ENCODE results near the gene AP3B1. TPM values are rescaled to one million over a fixed set of nuclear protein-coding genes. Genes with fewer than 3 reads are reported as not detected.

The AP3B1 gene
- total RNA-seq, 1 experiment from 2014 or later: 39.7 TPM

DNA sequence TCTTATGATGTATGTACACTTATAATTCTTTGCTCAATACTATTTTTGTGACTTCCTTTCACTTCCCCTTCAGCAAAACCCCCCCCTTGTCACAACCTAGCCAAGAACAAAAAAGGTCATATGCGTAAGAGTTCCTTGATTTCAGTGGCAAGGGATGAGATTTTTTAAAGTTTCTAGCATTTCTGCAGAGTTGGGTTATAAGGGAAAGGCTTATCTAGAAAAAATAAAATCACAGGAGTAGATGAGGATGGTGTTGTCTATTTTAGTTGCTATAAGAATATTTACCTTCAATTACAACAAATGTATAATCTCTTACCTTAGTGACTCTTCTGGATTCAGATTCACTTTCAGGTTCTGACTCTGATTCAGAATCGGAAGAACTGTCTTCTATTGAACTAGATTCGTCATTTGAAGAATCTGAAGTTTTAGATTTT lies 184.6 kb downstream of the AP3B1 start:
- Mint-ChIP-seq H3K4me1 (ENCODE audit: insufficient read depth, unreplicated experiment) (no peaks in the 10 kb centered on the region), H3K4me3 (ENCODE audit: unreplicated experiment) (no peak overlapping the region), H3K27me3 (ENCODE audit: insufficient read depth, unreplicated experiment) (no peaks in the 10 kb centered on the region), H3K9me3 (ENCODE audit: unreplicated experiment) (no peaks in the 10 kb centered on the region), H3K36me3 (ENCODE audit: insufficient read depth, unreplicated experiment) (peaks cover 22% of the 10 kb centered on the region), H3K27ac (ENCODE audit: low read depth, unreplicated experiment) (no peak overlapping the region)
- CTCF ChIA-PET: no interaction called here
- no peak for DNase-seq (ENCODE audit: unreplicated experiment)
- TF ChIP-seq, protein P1, sequence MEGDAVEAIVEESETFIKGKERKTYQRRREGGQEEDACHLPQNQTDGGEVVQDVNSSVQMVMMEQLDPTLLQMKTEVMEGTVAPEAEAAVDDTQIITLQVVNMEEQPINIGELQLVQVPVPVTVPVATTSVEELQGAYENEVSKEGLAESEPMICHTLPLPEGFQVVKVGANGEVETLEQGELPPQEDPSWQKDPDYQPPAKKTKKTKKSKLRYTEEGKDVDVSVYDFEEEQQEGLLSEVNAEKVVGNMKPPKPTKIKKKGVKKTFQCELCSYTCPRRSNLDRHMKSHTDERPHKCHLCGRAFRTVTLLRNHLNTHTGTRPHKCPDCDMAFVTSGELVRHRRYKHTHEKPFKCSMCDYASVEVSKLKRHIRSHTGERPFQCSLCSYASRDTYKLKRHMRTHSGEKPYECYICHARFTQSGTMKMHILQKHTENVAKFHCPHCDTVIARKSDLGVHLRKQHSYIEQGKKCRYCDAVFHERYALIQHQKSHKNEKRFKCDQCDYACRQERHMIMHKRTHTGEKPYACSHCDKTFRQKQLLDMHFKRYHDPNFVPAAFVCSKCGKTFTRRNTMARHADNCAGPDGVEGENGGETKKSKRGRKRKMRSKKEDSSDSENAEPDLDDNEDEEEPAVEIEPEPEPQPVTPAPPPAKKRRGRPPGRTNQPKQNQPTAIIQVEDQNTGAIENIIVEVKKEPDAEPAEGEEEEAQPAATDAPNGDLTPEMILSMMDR (IDR thresholded peaks at IDR 0.05; ENCODE audit: unreplicated experiment): no peak
- POLR2A ChIA-PET: no interaction called here
- no TSS peak for BruUV-seq (replicated peaks)
- intact Hi-C loops (cut with micrococcal nuclease): no loop called here

DNA sequence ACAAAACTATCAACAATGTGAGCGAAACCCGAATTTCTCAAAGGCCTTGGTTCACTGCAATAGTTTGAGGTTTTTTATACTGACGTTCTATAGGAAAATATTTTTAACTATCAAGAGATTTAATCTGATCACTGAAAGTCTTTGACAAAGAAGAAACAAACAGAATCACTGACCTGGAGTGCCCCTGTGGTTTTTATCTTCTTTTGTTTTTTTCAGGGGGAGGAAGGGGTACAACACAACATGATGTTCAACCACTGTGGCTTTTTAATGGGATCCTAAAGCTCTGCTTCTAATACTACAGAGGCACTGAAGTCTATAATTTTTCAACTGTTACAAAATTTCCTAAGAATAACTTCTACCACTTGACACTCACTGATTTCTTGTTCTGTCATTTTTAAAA lies 185.9 kb downstream of the AP3B1 start:
- H3K27me3 Mint-ChIP-seq (ENCODE audit: insufficient read depth, unreplicated experiment): no peaks in the 10 kb centered on the region
- H3K36me3 Mint-ChIP-seq (ENCODE audit: insufficient read depth, unreplicated experiment): peaks cover 9% of the 10 kb centered on the region
- H3K4me1 Mint-ChIP-seq (ENCODE audit: insufficient read depth, unreplicated experiment): no peaks in the 10 kb centered on the region
- ChIA-PET POLR2A (no interaction called here), CTCF (interaction anchor here (0.6 kb wide), 1 partner anchor 388 kb away, joined by 3 read pairs; no protein-coding TSS in a partner anchor)
- H3K27ac Mint-ChIP-seq (ENCODE audit: low read depth, unreplicated experiment): no peak overlapping the region
- no peaks in the 10 kb centered on the region for H3K9me3 Mint-ChIP-seq (ENCODE audit: unreplicated experiment)
- DNase-seq (ENCODE audit: unreplicated experiment): no peak
- TF ChIP-seq, protein P1 (IDR thresholded peaks at IDR 0.05; ENCODE audit: unreplicated experiment): no peak
- H3K4me3 Mint-ChIP-seq (ENCODE audit: unreplicated experiment): no peak overlapping the region
- no TSS peak for BruUV-seq (replicated peaks)
- intact Hi-C loops (cut with micrococcal nuclease): no loop called here

DNA sequence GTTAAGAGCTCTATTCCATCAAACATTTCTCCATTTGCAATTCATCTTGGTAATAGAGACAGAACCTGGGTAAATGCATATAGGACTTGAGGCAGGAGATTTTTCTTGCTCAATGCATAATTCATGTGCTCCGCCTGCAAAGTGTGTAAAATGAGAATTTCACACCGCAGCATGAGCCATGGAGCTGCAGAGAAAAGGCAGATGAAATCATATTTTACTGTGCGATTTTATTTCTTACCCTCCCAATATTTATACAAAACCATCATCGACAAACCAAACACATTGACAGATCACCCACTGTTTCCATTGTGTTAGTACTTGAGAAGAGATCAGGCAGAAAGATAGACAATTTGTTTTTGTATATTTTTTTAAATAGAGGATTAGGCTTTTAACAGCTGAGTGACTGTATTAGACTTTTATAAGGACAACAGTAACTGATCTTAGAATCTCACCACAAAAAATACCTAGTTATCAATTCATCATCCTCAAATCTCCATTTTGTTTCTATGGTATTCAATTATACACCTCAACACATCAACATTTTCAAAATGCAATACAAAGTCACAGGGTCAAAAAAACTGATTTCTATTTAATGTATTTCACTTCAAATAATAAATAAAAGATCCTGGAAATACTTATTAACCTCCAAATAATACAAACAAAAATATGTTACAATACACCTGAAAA lies 191.1 kb downstream of the AP3B1 start:
- intact Hi-C loops (cut with micrococcal nuclease): no loop called here
- POLR2A ChIA-PET: no interaction called here
- Mint-ChIP-seq H3K9me3 (ENCODE audit: unreplicated experiment) (no peaks in the 10 kb centered on the region), H3K27me3 (ENCODE audit: insufficient read depth, unreplicated experiment) (no peaks in the 10 kb centered on the region), H3K4me1 (ENCODE audit: insufficient read depth, unreplicated experiment) (no peaks in the 10 kb centered on the region), H3K4me3 (ENCODE audit: unreplicated experiment) (no peak overlapping the region), H3K27ac (ENCODE audit: low read depth, unreplicated experiment) (no peak overlapping the region), H3K36me3 (ENCODE audit: insufficient read depth, unreplicated experiment) (peaks cover 18% of the 10 kb centered on the region)
- DNase-seq (ENCODE audit: unreplicated experiment): no peak
- CTCF ChIA-PET: interaction anchor here (0.7 kb wide), 2 partner anchors 16 to 120 kb away, joined by 3 read pairs; no protein-coding TSS in a partner anchor
- no TSS peak for BruUV-seq (replicated peaks)
- TF ChIP-seq, protein P1 (IDR thresholded peaks at IDR 0.05; ENCODE audit: unreplicated experiment): no peak

DNA sequence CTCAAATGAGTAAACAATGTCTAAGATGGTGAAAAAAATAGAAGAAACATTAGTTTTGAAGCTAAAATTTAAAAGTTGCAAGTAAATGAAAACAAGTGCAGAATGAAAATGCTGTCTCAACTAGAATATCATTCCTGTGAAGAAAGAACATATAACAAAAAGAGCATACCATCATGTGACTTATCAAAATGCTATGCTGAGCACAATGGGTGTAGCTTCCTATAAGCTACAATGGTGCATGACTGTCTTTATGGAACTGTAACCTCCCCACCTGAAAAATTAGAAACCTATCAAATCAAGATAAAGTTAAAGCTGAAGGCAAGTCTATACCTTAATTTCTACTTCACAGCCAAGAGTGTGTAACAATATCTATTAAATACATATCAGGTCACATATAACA lies 192.0 kb downstream of the AP3B1 start:
- TF ChIP-seq, protein P1 (IDR thresholded peaks at IDR 0.05; ENCODE audit: unreplicated experiment): no peak
- Mint-ChIP-seq H3K27me3 (ENCODE audit: insufficient read depth, unreplicated experiment) (no peaks in the 10 kb centered on the region), H3K27ac (ENCODE audit: low read depth, unreplicated experiment) (no peak overlapping the region), H3K4me1 (ENCODE audit: insufficient read depth, unreplicated experiment) (no peaks in the 10 kb centered on the region), H3K36me3 (ENCODE audit: insufficient read depth, unreplicated experiment) (peaks cover 18% of the 10 kb centered on the region), H3K9me3 (ENCODE audit: unreplicated experiment) (no peaks in the 10 kb centered on the region), H3K4me3 (ENCODE audit: unreplicated experiment) (no peak overlapping the region)
- ChIA-PET POLR2A (no interaction called here), CTCF (interaction anchor here (0.6 kb wide), 1 partner anchor 223 kb away, joined by 3 read pairs; no protein-coding TSS in a partner anchor)
- DNase-seq (ENCODE audit: unreplicated experiment): no peak
- intact Hi-C loops (cut with micrococcal nuclease): no loop called here
- BruUV-seq (replicated peaks): no TSS peak

Measured in MCF 10A (cell line).